HepG2 (cell line): ENCODE measurements around the gene DNAJC15. TPM values are rescaled to one million over a fixed set of nuclear protein-coding genes. Genes with fewer than 3 reads are reported as not detected.

Source experiments
- GLI4 ChIP-seq: sonication (generic); formaldehyde crosslinking; IDR thresholded peaks from 2 replicates; pipeline ENCODE4 v1.5.1; 2020; ENCODE audit warnings: missing genetic modification reagents, mild to moderate bottlenecking, moderate library complexity, borderline replicate concordance
- HES4 ChIP-seq: sonication (generic); formaldehyde crosslinking; IDR thresholded peaks from 2 replicates; pipeline ENCODE4 v1.9.0; 2021; ENCODE audit warnings: mild to moderate bottlenecking, missing genetic modification reagents, borderline replicate concordance
- KDM5B ChIP-seq: sonication (generic); formaldehyde crosslinking; IDR thresholded peaks from 2 replicates; pipeline ENCODE4 v1.4.0; 2020; ENCODE audit warnings: missing genetic modification reagents, mild to moderate bottlenecking, borderline replicate concordance
- ONECUT2 ChIP-seq: sonication (generic); formaldehyde crosslinking; IDR thresholded peaks from 2 replicates; pipeline ENCODE4 v1.4.0; 2020; ENCODE audit warnings: missing genetic modification reagents
- RBFOX2 ChIP-seq: fragments of 200-400 bp; formaldehyde crosslinking; IDR thresholded peaks from 2 replicates; pipeline ENCODE4 v1.6.1; 2017; ENCODE audit warnings: low read depth, mild to moderate bottlenecking, low read length
- RFXAP ChIP-seq: sonication (generic); formaldehyde crosslinking; IDR thresholded peaks from 2 replicates; pipeline ENCODE4 v1.4.0; 2020; ENCODE audit warnings: missing genetic modification reagents, borderline replicate concordance
- SMARCC2 ChIP-seq: fragments of 450-650 bp; IDR thresholded peaks from 2 replicates; pipeline ENCODE4 v1.6.1; 2017; ENCODE audit warnings: antibody characterized with exemption, mild to moderate bottlenecking
- SNAI1 ChIP-seq: sonication (generic); formaldehyde crosslinking; IDR thresholded peaks from 2 replicates; pipeline ENCODE4 v1.5.0; 2020; ENCODE audit warnings: mild to moderate bottlenecking, missing genetic modification reagents, borderline replicate concordance
- ZFP82 ChIP-seq: sonication (generic); formaldehyde crosslinking; IDR thresholded peaks from 2 replicates; pipeline ENCODE4 v1.5.1; 2020; ENCODE audit warnings: mild to moderate bottlenecking, missing genetic modification reagents, borderline replicate concordance
- ZNF33B ChIP-seq: sonication (generic); formaldehyde crosslinking; IDR thresholded peaks from 2 replicates; pipeline ENCODE4 v1.5.1; 2020; ENCODE audit warnings: mild to moderate bottlenecking, missing genetic modification reagents
- ZNF619 ChIP-seq: sonication (generic); formaldehyde crosslinking; IDR thresholded peaks from 2 replicates; pipeline ENCODE4 v1.4.0; 2020; ENCODE audit warnings: mild to moderate bottlenecking, missing genetic modification reagents
- polyA plus RNA-seq, 8 experiments: library from polyadenylated mRNA; depleted of rRNA in 3 of 8; stranded (reverse) in 7 of 8; unstranded in 1 of 8; fragments of >200 nt; fragmentation: Illumina TruSeq in 4 of 8; extraction: Trizol in 4 of 8; gene quantifications; 2 replicates each; pipeline versions ENCODE4 v1.2.1 to v1.2.3, GENCODE V29; 2011 to 2016; ENCODE audit warnings: low read depth in 4 of 8, missing spikeins in 1 of 8, mixed read lengths in 1 of 8; ENCODE audit not compliant: insufficient read depth in 1 of 8
- total RNA-seq, 5 experiments: library from RNA; depleted of rRNA; stranded (reverse); fragments of >200 nt; fragmentation: Illumina TruSeq; extraction: Trizol; gene quantifications; 2 replicates each; pipeline ENCODE4 v1.2.3, GENCODE V29; 2016; ENCODE audit warnings: low read depth in 1 of 5
- TF ChIP-seq, protein P1 (sequence below): sonication (generic); formaldehyde crosslinking; IDR thresholded peaks from 2 replicates; pipeline ENCODE4 v1.9.0; 2021; ENCODE audit warnings: mild to moderate bottlenecking, missing genetic modification reagents
- TF ChIP-seq, protein P2 (sequence below): sonication (generic); formaldehyde crosslinking; IDR thresholded peaks from 2 replicates; pipeline ENCODE4 v1.5.0; 2020; ENCODE audit warnings: mild to moderate bottlenecking, missing genetic modification reagents, borderline replicate concordance
- TF ChIP-seq, protein P3 (sequence below): sonication (generic); formaldehyde crosslinking; IDR thresholded peaks from 2 replicates; pipeline ENCODE4 v1.4.0; 2020; ENCODE audit warnings: missing genetic modification reagents
- TF ChIP-seq, protein P4 (sequence below): sonication (generic); formaldehyde crosslinking; IDR thresholded peaks from 2 replicates; pipeline ENCODE4 v1.8.0; 2023; ENCODE audit warnings: mild to moderate bottlenecking, missing genetic modification reagents
- TF ChIP-seq, protein P5 (sequence below): sonication (generic); formaldehyde crosslinking; IDR thresholded peaks from 2 replicates; pipeline ENCODE4 v1.4.0; 2020; ENCODE audit warnings: mild to moderate bottlenecking, low read depth, missing genetic modification reagents

Gene DNAJC15
- total and polyA plus RNA-seq, 2 of the 13 experiments (the other 11 are each of a cell fraction or from before 2014, with no cell fraction given), result 23.0 to 31.9 TPM

DNA sequence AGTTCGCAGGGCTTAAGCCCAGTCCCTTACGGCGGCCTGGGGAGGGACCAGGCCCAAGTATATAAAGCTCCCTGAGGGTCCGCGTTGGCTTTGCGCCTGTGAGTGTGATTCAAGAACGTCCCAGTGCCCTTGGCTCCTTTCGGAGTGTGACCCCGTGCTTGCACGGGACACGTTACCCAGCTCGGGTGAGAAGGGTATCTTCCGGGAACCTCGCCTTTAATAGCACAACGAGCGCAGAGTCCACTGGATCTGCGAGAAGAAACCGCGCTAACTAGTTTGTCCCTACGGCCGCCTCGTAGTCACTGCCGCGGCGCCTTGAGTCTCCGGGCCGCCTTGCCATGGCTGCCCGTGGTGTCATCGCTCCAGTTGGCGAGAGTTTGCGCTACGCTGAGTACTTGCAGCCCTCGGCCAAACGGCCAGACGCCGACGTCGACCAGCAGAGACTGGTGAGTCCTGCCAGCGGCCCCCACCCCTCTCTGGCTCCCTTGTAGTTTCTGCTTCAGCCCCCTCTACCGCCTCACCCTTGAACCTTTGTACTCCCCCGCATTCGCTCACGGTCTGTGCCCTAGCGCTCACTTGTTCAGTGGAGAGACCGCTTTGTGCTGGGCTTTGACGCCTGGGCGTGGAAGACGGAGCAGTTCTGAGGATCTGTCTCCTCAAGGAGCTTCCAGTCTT is at the start of gene DNAJC15 (continued):
- TF ChIP-seq, protein P1, sequence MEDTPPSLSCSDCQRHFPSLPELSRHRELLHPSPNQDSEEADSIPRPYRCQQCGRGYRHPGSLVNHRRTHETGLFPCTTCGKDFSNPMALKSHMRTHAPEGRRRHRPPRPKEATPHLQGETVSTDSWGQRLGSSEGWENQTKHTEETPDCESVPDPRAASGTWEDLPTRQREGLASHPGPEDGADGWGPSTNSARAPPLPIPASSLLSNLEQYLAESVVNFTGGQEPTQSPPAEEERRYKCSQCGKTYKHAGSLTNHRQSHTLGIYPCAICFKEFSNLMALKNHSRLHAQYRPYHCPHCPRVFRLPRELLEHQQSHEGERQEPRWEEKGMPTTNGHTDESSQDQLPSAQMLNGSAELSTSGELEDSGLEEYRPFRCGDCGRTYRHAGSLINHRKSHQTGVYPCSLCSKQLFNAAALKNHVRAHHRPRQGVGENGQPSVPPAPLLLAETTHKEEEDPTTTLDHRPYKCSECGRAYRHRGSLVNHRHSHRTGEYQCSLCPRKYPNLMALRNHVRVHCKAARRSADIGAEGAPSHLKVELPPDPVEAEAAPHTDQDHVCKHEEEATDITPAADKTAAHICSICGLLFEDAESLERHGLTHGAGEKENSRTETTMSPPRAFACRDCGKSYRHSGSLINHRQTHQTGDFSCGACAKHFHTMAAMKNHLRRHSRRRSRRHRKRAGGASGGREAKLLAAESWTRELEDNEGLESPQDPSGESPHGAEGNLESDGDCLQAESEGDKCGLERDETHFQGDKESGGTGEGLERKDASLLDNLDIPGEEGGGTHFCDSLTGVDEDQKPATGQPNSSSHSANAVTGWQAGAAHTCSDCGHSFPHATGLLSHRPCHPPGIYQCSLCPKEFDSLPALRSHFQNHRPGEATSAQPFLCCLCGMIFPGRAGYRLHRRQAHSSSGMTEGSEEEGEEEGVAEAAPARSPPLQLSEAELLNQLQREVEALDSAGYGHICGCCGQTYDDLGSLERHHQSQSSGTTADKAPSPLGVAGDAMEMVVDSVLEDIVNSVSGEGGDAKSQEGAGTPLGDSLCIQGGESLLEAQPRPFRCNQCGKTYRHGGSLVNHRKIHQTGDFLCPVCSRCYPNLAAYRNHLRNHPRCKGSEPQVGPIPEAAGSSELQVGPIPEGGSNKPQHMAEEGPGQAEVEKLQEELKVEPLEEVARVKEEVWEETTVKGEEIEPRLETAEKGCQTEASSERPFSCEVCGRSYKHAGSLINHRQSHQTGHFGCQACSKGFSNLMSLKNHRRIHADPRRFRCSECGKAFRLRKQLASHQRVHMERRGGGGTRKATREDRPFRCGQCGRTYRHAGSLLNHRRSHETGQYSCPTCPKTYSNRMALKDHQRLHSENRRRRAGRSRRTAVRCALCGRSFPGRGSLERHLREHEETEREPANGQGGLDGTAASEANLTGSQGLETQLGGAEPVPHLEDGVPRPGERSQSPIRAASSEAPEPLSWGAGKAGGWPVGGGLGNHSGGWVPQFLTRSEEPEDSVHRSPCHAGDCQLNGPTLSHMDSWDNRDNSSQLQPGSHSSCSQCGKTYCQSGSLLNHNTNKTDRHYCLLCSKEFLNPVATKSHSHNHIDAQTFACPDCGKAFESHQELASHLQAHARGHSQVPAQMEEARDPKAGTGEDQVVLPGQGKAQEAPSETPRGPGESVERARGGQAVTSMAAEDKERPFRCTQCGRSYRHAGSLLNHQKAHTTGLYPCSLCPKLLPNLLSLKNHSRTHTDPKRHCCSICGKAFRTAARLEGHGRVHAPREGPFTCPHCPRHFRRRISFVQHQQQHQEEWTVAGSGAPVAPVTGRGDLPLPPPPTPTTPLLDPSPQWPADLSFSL (CRISPR knock-in tag), result no peak
- no peak for TF ChIP-seq ZNF33B (CRISPR knock-in tag)
- TF ChIP-seq RFXAP (CRISPR knock-in tag), result no peak
- TF ChIP-seq RBFOX2, result peak; percentile 88
- TF ChIP-seq, protein P2, sequence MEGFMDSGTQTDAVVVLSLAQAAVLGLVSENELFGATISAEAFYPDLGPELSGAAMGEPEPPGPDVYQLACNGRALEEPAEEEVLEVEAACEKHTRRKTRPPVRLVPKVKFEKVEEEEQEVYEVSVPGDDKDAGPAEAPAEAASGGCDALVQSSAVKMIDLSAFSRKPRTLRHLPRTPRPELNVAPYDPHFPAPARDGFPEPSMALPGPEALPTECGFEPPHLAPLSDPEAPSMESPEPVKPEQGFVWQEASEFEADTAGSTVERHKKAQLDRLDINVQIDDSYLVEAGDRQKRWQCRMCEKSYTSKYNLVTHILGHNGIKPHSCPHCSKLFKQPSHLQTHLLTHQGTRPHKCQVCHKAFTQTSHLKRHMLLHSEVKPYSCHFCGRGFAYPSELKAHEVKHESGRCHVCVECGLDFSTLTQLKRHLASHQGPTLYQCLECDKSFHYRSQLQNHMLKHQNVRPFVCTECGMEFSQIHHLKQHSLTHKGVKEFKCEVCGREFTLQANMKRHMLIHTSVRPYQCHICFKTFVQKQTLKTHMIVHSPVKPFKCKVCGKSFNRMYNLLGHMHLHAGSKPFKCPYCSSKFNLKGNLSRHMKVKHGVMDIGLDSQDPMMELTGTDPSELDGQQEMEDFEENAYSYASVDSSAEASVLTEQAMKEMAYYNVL, result 0 out of 2 replicates have a peak, but pooled peaks have one; percentile 54
- no peak for TF ChIP-seq GLI4 (CRISPR knock-in tag)
- TF ChIP-seq KDM5B (CRISPR knock-in tag), result peak; percentile 37; the same call in 1 of the 2 replicates
- TF ChIP-seq HES4 (CRISPR knock-in tag), result no peak
- no peak for TF ChIP-seq ZNF619 (CRISPR knock-in tag)
- TF ChIP-seq, protein P3, sequence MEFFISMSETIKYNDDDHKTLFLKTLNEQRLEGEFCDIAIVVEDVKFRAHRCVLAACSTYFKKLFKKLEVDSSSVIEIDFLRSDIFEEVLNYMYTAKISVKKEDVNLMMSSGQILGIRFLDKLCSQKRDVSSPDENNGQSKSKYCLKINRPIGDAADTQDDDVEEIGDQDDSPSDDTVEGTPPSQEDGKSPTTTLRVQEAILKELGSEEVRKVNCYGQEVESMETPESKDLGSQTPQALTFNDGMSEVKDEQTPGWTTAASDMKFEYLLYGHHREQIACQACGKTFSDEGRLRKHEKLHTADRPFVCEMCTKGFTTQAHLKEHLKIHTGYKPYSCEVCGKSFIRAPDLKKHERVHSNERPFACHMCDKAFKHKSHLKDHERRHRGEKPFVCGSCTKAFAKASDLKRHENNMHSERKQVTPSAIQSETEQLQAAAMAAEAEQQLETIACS (CRISPR knock-in tag), result no peak
- no peak for TF ChIP-seq SNAI1 (CRISPR knock-in tag)
- TF ChIP-seq, protein P4, sequence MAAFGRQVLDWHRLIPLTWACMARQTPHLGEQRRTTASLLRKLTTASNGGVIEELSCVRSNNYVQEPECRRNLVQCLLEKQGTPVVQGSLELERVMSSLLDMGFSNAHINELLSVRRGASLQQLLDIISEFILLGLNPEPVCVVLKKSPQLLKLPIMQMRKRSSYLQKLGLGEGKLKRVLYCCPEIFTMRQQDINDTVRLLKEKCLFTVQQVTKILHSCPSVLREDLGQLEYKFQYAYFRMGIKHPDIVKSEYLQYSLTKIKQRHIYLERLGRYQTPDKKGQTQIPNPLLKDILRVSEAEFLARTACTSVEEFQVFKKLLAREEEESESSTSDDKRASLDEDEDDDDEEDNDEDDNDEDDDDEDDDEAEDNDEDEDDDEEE (CRISPR knock-in tag), result no peak
- 0 out of 2 replicates have a peak, but pooled peaks have one; percentile 47 for TF ChIP-seq ZFP82
- TF ChIP-seq, protein P5, sequence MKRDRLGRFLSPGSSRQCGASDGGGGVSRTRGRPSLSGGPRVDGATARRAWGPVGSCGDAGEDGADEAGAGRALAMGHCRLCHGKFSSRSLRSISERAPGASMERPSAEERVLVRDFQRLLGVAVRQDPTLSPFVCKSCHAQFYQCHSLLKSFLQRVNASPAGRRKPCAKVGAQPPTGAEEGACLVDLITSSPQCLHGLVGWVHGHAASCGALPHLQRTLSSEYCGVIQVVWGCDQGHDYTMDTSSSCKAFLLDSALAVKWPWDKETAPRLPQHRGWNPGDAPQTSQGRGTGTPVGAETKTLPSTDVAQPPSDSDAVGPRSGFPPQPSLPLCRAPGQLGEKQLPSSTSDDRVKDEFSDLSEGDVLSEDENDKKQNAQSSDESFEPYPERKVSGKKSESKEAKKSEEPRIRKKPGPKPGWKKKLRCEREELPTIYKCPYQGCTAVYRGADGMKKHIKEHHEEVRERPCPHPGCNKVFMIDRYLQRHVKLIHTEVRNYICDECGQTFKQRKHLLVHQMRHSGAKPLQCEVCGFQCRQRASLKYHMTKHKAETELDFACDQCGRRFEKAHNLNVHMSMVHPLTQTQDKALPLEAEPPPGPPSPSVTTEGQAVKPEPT (CRISPR knock-in tag), result no peak
- TF ChIP-seq SMARCC2, result no peak
- no peak for TF ChIP-seq ONECUT2
